Measurements from ENCODE around the gene RAB3C.
A peak's percentile ranks its signal among the peaks of the same experiment; 100 is the strongest.

The RAB3C gene

GRCh38 chr5:58886315-58887207 is 303.7 kb downstream of the RAB3C start:
- Histone ChIP-seq H3K4me3 (no peak overlapping the region), H3K27ac (peak overlapping the region; percentile 25 to 74)
- TF ChIP-seq CTCF (IDR thresholded peaks at IDR 0.05) = peak; percentile 73
- DNase-seq (ENCODE audit: low spot score) = peak; percentile 78

- no peak for DNase-seq (ENCODE audit: low spot score)
- H3K27ac ChIP-seq = peak overlapping the region; percentile 25 to 74
- H3K4me3 ChIP-seq = no peak overlapping the region
- TF ChIP-seq CTCF (IDR thresholded peaks at IDR 0.05) = no peak
Observed at GRCh38 chr5:58887311-58887710, 304.4 kb downstream of the RAB3C start.

GRCh38 chr5:58887721-58888409 is 305.0 kb downstream of the RAB3C start:
- TF ChIP-seq CTCF (IDR thresholded peaks at IDR 0.05) = no peak
- no peak overlapping the region for H3K4me3 ChIP-seq
- H3K27ac ChIP-seq = peak overlapping the region; percentile 25 to 74
- peak; percentile 86 for DNase-seq (ENCODE audit: low spot score)

DNA sequence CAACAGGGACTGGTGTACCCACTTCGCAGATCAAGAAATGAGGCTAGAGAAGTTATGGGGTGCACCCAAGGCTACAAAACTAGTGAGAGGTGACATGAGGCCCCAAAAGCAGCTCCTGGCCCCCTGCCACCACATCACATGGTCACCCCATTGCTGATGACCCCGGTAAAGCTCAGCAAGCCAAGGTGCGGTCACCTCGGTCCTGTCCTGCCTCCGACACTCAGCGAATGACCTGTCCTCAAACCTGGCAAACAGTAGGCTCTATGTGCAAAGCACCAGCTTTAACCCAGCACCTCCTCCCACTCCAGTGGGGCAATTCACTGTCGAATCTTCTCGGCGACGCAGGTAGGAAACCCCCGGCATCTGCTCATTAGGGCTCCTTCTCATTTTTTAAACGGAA is 307.4 kb downstream of the RAB3C start:
- DNase-seq (ENCODE audit: low spot score) = no peak
- H3K27ac ChIP-seq = peak overlapping the region; percentile 74 to 86
- H3K4me3 ChIP-seq = no peak overlapping the region
- no peak for TF ChIP-seq CTCF (IDR thresholded peaks at IDR 0.05)

GRCh38 chr5:58890701-58891085 is 307.8 kb downstream of the RAB3C start:
- TF ChIP-seq CTCF (IDR thresholded peaks at IDR 0.05) = no peak
- H3K4me3 ChIP-seq = no peak overlapping the region
- DNase-seq (ENCODE audit: low spot score) = no peak
- H3K27ac ChIP-seq = peak overlapping the region; percentile 74 to 86

GRCh38 chr5:58891086-58891970 is 308.5 kb downstream of the RAB3C start:
- H3K4me3 ChIP-seq = peak overlapping the region; percentile 50
- H3K27ac ChIP-seq = peak overlapping the region; percentile 74 to 86
- peak; percentile 89 for DNase-seq (ENCODE audit: low spot score)
- TF ChIP-seq CTCF (IDR thresholded peaks at IDR 0.05) = peak; percentile 55

Data from coronary artery (tissue), 2 donors.